ENCODE measurements around the gene CXCR4. TPM values are rescaled to one million over a fixed set of nuclear protein-coding genes. Genes with fewer than 3 reads are reported as not detected.

Gene CXCR4
- total and polyA plus RNA-seq, 2 experiments from 2014 or later, result 2.1 TPM

DNA sequence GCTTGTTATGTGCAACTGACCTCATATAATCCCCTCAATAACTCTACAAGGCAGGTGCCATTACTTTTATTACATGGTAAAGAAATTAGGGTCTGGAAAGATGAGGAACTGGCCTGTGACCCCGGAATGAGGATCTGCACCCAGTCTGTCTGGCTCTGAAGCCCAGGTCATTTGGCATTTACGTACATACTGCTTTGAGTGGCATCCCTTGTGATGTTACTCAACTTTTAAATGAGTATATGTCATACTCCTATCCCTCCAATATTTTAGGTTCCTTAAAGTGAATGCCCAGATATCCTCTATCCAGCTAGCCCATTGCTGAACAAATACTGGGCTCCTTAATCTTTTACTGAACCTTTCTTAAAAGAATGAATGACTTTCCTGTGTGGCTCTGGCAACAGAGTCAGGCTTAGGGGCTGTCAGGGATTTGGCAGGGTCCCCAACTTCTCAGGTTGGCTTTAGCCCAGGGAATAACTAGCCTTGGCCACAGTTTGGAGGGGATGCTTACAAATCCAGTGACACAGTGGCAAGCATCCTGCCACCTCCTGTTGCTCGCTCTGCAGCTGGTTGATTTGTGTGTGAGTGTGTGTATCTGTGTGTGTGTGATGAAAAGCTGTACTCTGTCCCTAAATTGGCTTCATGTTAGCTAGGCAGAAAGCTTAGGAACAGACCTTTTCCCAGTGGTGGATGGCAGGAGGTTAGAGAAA lies 3.4 kb upstream of the CXCR4 start:
- peaks cover 32% of the 10 kb centered on the region for H3K27me3 Mint-ChIP-seq (ENCODE audit: insufficient read depth, low read depth, poor library complexity)
- H2AFZ ChIP-seq, result no peak overlapping the region
- H3K36me3 ChIP-seq (ENCODE audit: insufficient read depth), result no peaks in the 10 kb centered on the region
- H3K4me3 ChIP-seq, result no peak overlapping the region
- no peaks in the 10 kb centered on the region for H3K9me2 ChIP-seq (ENCODE audit: insufficient read depth)
- H3K4me1 Mint-ChIP-seq, result peaks cover 16% of the 10 kb centered on the region
- no peaks in the 10 kb centered on the region; the same call in 1 of the 2 replicates for H3F3A ChIP-seq (replicated peaks; ENCODE audit: low read depth)
- no peaks in the 10 kb centered on the region for H3K79me2 ChIP-seq (replicated peaks; ENCODE audit: insufficient read depth)
- H3K27ac Mint-ChIP-seq, result no peak overlapping the region
- no peak for TF ChIP-seq POLR2AphosphoS5 (IDR thresholded peaks at IDR 0.05; ENCODE audit: low read depth)
- TF ChIP-seq ZNF331 (CRISPR knock-in tag; IDR thresholded peaks at IDR 0.05; ENCODE audit: low read depth), result no peak
- TF ChIP-seq, protein P1, sequence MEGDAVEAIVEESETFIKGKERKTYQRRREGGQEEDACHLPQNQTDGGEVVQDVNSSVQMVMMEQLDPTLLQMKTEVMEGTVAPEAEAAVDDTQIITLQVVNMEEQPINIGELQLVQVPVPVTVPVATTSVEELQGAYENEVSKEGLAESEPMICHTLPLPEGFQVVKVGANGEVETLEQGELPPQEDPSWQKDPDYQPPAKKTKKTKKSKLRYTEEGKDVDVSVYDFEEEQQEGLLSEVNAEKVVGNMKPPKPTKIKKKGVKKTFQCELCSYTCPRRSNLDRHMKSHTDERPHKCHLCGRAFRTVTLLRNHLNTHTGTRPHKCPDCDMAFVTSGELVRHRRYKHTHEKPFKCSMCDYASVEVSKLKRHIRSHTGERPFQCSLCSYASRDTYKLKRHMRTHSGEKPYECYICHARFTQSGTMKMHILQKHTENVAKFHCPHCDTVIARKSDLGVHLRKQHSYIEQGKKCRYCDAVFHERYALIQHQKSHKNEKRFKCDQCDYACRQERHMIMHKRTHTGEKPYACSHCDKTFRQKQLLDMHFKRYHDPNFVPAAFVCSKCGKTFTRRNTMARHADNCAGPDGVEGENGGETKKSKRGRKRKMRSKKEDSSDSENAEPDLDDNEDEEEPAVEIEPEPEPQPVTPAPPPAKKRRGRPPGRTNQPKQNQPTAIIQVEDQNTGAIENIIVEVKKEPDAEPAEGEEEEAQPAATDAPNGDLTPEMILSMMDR (conservative IDR thresholded peaks at IDR 0.05; ENCODE audit: low read depth in 2 of 2), result no peak
- TF ChIP-seq CREB1 (CRISPR knock-in tag; IDR thresholded peaks at IDR 0.05; ENCODE audit: low read depth), result no peak
- TF ChIP-seq STAT1 (IDR thresholded peaks at IDR 0.05; ENCODE audit: unreplicated experiment), result no peak
- no peak for TF ChIP-seq ZNF114 (CRISPR knock-in tag; IDR thresholded peaks at IDR 0.05)
- TF ChIP-seq EZH2phosphoT487 (IDR thresholded peaks at IDR 0.05; ENCODE audit: unreplicated experiment), result no peak
- TF ChIP-seq, protein P2, sequence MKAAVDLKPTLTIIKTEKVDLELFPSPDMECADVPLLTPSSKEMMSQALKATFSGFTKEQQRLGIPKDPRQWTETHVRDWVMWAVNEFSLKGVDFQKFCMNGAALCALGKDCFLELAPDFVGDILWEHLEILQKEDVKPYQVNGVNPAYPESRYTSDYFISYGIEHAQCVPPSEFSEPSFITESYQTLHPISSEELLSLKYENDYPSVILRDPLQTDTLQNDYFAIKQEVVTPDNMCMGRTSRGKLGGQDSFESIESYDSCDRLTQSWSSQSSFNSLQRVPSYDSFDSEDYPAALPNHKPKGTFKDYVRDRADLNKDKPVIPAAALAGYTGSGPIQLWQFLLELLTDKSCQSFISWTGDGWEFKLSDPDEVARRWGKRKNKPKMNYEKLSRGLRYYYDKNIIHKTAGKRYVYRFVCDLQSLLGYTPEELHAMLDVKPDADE (IDR thresholded peaks at IDR 0.05), result no peak
- TF ChIP-seq, protein P3, sequence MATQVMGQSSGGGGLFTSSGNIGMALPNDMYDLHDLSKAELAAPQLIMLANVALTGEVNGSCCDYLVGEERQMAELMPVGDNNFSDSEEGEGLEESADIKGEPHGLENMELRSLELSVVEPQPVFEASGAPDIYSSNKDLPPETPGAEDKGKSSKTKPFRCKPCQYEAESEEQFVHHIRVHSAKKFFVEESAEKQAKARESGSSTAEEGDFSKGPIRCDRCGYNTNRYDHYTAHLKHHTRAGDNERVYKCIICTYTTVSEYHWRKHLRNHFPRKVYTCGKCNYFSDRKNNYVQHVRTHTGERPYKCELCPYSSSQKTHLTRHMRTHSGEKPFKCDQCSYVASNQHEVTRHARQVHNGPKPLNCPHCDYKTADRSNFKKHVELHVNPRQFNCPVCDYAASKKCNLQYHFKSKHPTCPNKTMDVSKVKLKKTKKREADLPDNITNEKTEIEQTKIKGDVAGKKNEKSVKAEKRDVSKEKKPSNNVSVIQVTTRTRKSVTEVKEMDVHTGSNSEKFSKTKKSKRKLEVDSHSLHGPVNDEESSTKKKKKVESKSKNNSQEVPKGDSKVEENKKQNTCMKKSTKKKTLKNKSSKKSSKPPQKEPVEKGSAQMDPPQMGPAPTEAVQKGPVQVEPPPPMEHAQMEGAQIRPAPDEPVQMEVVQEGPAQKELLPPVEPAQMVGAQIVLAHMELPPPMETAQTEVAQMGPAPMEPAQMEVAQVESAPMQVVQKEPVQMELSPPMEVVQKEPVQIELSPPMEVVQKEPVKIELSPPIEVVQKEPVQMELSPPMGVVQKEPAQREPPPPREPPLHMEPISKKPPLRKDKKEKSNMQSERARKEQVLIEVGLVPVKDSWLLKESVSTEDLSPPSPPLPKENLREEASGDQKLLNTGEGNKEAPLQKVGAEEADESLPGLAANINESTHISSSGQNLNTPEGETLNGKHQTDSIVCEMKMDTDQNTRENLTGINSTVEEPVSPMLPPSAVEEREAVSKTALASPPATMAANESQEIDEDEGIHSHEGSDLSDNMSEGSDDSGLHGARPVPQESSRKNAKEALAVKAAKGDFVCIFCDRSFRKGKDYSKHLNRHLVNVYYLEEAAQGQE (IDR thresholded peaks at IDR 0.05; ENCODE audit: unreplicated experiment), result no peak
- no peak for TF ChIP-seq EZH2 (IDR thresholded peaks at IDR 0.05; ENCODE audit: low read depth, unreplicated experiment)
- TF ChIP-seq JUNB (IDR thresholded peaks at IDR 0.05; ENCODE audit: unreplicated experiment), result no peak
- TF ChIP-seq NANOG (IDR thresholded peaks at IDR 0.05; ENCODE audit: borderline replicate concordance), result no peak
- TF ChIP-seq, protein P4, sequence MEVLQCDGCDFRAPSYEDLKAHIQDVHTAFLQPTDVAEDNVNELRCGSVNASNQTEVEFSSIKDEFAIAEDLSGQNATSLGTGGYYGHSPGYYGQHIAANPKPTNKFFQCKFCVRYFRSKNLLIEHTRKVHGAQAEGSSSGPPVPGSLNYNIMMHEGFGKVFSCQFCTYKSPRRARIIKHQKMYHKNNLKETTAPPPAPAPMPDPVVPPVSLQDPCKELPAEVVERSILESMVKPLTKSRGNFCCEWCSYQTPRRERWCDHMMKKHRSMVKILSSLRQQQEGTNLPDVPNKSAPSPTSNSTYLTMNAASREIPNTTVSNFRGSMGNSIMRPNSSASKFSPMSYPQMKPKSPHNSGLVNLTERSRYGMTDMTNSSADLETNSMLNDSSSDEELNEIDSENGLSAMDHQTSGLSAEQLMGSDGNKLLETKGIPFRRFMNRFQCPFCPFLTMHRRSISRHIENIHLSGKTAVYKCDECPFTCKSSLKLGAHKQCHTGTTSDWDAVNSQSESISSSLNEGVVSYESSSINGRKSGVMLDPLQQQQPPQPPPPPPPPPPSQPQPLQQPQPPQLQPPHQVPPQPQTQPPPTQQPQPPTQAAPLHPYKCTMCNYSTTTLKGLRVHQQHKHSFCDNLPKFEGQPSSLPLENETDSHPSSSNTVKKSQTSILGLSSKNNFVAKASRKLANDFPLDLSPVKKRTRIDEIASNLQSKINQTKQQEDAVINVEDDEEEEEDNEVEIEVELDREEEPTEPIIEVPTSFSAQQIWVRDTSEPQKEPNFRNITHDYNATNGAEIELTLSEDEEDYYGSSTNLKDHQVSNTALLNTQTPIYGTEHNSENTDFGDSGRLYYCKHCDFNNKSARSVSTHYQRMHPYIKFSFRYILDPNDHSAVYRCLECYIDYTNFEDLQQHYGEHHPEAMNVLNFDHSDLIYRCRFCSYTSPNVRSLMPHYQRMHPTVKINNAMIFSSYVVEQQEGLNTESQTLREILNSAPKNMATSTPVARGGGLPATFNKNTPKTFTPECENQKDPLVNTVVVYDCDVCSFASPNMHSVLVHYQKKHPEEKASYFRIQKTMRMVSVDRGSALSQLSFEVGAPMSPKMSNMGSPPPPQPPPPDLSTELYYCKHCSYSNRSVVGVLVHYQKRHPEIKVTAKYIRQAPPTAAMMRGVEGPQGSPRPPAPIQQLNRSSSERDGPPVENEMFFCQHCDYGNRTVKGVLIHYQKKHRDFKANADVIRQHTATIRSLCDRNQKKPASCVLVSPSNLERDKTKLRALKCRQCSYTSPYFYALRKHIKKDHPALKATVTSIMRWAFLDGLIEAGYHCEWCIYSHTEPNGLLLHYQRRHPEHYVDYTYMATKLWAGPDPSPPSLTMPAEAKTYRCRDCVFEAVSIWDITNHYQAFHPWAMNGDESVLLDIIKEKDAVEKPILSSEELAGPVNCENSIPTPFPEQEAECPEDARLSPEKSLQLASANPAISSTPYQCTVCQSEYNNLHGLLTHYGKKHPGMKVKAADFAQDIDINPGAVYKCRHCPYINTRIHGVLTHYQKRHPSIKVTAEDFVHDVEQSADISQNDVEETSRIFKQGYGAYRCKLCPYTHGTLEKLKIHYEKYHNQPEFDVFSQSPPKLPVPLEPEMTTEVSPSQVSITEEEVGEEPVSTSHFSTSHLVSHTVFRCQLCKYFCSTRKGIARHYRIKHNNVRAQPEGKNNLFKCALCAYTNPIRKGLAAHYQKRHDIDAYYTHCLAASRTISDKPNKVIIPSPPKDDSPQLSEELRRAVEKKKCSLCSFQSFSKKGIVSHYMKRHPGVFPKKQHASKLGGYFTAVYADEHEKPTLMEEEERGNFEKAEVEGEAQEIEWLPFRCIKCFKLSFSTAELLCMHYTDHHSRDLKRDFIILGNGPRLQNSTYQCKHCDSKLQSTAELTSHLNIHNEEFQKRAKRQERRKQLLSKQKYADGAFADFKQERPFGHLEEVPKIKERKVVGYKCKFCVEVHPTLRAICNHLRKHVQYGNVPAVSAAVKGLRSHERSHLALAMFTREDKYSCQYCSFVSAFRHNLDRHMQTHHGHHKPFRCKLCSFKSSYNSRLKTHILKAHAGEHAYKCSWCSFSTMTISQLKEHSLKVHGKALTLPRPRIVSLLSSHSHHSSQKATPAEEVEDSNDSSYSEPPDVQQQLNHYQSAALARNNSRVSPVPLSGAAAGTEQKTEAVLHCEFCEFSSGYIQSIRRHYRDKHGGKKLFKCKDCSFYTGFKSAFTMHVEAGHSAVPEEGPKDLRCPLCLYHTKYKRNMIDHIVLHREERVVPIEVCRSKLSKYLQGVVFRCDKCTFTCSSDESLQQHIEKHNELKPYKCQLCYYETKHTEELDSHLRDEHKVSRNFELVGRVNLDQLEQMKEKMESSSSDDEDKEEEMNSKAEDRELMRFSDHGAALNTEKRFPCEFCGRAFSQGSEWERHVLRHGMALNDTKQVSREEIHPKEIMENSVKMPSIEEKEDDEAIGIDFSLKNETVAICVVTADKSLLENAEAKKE (CRISPR knock-in tag; IDR thresholded peaks at IDR 0.05), result no peak
- H4K20me1 ChIP-seq (replicated peaks; ENCODE audit: insufficient read depth), result no peaks in the 10 kb centered on the region
- peaks cover 49% of the 10 kb centered on the region for H3K27me3 ChIP-seq (ENCODE audit: insufficient read depth)
- H3K4me3 Mint-ChIP-seq, result no peak overlapping the region
- H3K9me3 Mint-ChIP-seq, result no peaks in the 10 kb centered on the region
- H3K36me3 Mint-ChIP-seq (ENCODE audit: low read depth), result no peaks in the 10 kb centered on the region
- H3K27ac ChIP-seq (ENCODE audit: low read depth), result no peak overlapping the region
- peaks cover 45% of the 10 kb centered on the region for H3K4me1 ChIP-seq (ENCODE audit: insufficient read depth)
- ATAC-seq (no peak), DNase-seq (ENCODE audit: low spot score) (no peak)
- no peak overlapping the region; the same call in 1 of the 2 replicates for H3K4me2 ChIP-seq
